ENCODE measurements around the gene WNT3A. TPM values are rescaled to one million over a fixed set of nuclear protein-coding genes. Genes with fewer than 3 reads are reported as not detected.

The WNT3A gene, protein sequence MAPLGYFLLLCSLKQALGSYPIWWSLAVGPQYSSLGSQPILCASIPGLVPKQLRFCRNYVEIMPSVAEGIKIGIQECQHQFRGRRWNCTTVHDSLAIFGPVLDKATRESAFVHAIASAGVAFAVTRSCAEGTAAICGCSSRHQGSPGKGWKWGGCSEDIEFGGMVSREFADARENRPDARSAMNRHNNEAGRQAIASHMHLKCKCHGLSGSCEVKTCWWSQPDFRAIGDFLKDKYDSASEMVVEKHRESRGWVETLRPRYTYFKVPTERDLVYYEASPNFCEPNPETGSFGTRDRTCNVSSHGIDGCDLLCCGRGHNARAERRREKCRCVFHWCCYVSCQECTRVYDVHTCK
- total RNA-seq = 0.22 TPM

DNA sequence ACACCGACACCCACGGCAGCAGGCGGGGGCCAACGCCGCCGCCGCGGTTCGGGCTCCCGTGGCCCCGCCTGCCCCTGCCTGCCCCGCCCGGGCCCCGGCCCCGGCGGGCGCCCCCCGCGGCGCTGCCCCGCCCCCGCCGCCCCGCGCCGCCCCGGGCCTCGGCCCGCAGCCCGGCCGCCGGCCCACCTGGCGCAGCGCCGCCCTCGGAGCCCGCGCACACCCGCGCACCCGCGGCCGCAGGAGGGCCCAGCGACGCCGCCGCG is at the start of gene WNT3A:
WNT3A (plus strand) TSS at position 213 of the 263 bp plus-strand sequence. CDS start 131 bp downstream, outside the sequence.

DNA sequence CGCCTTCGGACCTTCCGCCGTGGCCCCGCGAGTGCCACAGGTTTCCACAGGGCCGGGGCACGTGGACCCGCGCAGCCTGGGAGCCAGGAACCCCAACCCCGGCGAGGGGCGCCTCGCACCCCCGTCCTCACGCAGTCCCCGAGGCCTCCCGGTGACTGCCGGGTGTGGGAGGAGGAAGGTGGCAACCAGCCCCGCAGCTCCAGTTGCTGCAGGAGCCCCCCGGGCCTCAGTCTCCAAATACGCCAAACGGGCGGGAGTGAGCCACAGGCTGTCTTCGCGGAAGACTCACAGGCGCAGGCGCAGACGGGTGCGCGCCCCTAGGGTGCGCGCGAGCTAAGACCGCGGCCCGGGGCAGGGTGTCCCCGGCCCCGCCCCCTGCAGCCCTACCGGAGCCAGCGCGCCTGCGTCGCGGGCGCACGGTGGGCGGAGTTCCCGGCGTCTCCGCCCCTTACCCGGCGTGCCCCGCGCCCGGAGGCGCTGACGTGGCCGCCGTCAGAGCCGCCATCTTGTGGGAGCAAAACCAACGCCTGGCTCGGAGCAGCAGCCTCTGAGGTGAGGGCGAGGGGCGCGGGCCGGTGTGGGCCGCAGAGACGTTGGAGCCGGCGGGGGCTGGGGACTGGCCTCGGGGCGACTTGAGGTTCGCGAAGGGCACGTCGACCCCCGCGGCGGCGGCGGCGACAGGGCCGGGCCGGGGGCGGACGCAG is 75.6 kb downstream of the WNT3A start, which contains the start of gene ARF1:
ARF1 (plus strand) TSS at position 495 of the 704 bp plus-strand sequence. CDS start 14,407 bp downstream, outside the sequence.

DNA sequence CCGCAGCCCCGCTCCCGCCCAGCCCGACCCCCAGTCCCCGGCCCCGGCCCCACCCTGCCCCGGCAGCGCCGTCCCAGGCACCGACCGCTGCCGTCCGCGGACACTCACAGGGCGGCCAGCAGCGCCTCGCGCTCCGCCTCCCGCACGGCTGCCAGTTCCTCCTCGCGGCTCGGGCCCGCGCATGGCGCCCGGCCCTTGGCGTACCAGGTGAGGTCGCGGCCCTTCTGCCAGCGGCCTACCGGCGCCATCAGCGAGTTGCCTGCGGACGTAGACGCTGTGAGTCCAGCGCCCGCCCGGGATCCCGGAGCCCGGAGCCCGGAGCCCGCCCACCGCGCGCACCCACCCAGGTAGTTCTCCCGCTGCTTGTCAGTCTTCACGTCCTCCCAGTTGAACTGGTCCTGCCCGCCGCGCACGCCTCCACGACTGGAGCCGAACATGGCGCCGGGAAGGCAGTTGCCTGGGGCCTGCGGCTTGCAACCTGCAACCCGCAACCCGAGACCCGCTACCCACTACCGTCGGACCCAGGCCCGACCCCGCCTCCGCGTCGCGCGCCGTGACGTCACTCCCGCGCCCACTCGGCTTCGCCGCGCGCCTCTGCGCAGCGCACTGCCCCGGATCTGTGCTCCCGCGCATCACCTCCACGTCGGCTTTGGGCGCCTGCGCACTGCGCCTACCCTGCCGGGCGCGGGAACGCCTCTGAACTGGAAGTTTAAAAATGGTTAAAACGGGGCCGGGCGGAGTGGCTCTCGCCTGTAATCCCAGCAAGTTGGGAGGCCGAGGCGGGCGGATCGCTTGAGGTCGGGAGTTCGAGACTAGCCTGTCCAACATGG is 96.2 kb downstream of the WNT3A start, which contains the start of gene C1orf35:
C1orf35 (minus strand) TSS at position 535 of the 830 bp plus-strand sequence; CDS start at position 437, 98 bp downstream.

DNA sequence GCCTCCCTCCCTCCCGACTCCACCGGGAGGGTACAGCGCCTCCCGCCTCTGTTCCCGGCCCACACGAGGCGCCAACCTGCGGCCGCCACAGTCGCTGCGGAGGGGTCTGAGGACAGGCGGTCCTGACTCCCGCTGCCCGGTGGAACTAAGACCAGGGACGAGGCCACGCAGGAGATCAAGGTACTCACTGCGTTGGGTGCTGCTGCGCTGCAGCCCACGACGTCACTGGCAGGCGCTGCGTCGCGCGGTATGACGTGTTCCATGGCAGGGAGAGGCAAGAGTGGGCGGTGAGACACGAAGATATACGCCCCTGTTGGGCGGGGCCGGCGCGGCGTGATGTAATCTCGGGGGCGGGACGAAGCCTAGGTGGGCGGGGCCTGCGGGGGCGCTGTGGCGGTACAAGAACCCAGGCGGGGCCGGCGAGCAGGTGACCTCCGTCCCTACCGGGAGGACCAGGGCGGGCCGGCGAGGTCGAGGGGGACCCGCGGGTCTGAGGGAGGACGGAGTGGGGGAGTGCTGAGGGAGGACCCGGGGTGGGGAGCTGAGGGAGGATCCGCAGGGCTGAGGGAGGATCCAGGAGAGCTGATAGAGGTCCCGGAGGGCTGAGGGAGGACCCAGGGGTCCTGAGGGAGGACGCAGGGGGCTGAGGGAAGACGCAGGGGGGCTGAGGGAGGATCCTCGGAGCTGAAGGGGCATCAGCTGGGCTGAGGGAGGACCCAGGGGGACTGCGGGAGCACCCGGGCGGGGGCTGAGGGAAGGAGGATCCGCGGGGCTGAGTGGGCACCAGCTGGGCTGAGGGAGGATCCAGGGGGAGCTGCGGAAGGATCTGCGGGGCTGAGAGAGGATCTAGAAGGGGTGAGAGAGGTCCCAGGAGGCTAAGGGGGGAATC is 102.5 kb downstream of the WNT3A start, which contains the start of gene MRPL55:
MRPL55 (minus strand) TSS at position 227 of the 889 bp plus-strand sequence. CDS start 1,039 bp downstream, outside the sequence.

Other genes starting within 250 kb of the WNT3A start
- not detected for gene PRSS38, start 191.3 kb upstream of the WNT3A start, total RNA-seq
- gene WNT9A, start 59.1 kb upstream of the WNT3A start, total RNA-seq = 4.3 TPM
- gene ARF1, start 75.7 kb downstream of the WNT3A start, total RNA-seq = 184 TPM
- 14.3 TPM for gene C1orf35, start 96.3 kb downstream of the WNT3A start, total RNA-seq
- 36.6 TPM for gene MRPL55, start 102.3 kb downstream of the WNT3A start, total RNA-seq
- gene GUK1, start 133.3 kb downstream of the WNT3A start, total RNA-seq = 185 TPM
- gene GJC2, start 142.9 kb downstream of the WNT3A start, total RNA-seq = 2.1 TPM
- gene IBA57, start 158.8 kb downstream of the WNT3A start, total RNA-seq = 13.7 TPM
- 86.5 TPM for gene OBSCN, start 201.0 kb downstream of the WNT3A start, total RNA-seq

Measured in camera-type eye (tissue), 1 donor.